Measurements from ENCODE around the gene VSIG10L2. TPM values are rescaled to one million over a fixed set of nuclear protein-coding genes. Genes with fewer than 3 reads are reported as not detected.

The VSIG10L2 gene
- total and polyA plus RNA-seq, 8 donors = 0.03 to 0.21 (median 0.20) TPM; not detected in 5

DNA sequence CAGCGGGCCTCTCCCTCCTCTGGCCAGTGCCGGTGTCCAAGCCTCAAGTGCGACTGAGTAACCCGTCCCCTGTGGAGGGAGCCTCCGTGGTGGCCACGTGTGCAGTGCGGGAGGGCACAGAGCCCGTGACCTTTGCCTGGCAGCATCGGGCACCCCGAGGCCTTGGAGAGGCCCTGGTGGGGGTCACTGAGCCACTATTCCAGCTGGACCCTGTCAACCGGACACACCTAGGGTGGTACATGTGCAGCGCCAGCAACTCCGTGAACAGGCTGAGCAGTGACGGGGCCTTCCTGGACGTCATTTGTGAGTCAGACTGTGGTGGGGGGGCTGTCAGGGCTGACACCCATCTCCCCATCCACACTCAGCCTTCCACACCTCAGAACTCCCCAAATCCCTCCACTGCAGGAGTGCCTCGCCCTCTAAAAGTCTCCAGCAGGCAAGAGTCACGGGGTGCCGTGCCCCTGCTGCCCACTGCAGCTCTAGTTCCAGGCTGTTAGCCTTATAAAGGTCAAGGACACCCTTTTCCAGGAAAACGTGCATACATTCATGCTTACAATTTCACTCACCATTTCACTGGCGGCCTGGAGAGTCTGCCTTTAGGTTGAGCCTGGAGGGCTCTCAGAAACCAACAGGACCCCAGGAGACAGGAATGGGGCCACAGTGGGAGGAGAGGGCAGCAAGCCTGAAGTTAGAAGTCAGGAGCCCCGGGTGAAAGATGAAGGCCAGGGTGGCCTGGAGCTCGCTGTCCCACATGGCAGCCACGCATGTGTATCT lies 2.6 kb downstream of the VSIG10L2 start:
- no peaks in the 10 kb centered on the region for H3K9me3 ChIP-seq
- peaks cover 0 to 5% of the 10 kb centered on the region in 2 donors for H3K4me1 ChIP-seq
- ATAC-seq (no peak), DNase-seq (no peak)
- intact Hi-C loops (cut with DNase I) = no loop called here
- no peak overlapping the region for H3K27ac ChIP-seq
- H3K27me3 ChIP-seq = no peaks in the 10 kb centered on the region
- H3K36me3 ChIP-seq = no peaks in the 10 kb centered on the region
- no peak overlapping the region for H3K4me3 ChIP-seq
- TF ChIP-seq, protein P1, sequence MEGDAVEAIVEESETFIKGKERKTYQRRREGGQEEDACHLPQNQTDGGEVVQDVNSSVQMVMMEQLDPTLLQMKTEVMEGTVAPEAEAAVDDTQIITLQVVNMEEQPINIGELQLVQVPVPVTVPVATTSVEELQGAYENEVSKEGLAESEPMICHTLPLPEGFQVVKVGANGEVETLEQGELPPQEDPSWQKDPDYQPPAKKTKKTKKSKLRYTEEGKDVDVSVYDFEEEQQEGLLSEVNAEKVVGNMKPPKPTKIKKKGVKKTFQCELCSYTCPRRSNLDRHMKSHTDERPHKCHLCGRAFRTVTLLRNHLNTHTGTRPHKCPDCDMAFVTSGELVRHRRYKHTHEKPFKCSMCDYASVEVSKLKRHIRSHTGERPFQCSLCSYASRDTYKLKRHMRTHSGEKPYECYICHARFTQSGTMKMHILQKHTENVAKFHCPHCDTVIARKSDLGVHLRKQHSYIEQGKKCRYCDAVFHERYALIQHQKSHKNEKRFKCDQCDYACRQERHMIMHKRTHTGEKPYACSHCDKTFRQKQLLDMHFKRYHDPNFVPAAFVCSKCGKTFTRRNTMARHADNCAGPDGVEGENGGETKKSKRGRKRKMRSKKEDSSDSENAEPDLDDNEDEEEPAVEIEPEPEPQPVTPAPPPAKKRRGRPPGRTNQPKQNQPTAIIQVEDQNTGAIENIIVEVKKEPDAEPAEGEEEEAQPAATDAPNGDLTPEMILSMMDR (IDR thresholded peaks at IDR 0.05) = no peak

DNA sequence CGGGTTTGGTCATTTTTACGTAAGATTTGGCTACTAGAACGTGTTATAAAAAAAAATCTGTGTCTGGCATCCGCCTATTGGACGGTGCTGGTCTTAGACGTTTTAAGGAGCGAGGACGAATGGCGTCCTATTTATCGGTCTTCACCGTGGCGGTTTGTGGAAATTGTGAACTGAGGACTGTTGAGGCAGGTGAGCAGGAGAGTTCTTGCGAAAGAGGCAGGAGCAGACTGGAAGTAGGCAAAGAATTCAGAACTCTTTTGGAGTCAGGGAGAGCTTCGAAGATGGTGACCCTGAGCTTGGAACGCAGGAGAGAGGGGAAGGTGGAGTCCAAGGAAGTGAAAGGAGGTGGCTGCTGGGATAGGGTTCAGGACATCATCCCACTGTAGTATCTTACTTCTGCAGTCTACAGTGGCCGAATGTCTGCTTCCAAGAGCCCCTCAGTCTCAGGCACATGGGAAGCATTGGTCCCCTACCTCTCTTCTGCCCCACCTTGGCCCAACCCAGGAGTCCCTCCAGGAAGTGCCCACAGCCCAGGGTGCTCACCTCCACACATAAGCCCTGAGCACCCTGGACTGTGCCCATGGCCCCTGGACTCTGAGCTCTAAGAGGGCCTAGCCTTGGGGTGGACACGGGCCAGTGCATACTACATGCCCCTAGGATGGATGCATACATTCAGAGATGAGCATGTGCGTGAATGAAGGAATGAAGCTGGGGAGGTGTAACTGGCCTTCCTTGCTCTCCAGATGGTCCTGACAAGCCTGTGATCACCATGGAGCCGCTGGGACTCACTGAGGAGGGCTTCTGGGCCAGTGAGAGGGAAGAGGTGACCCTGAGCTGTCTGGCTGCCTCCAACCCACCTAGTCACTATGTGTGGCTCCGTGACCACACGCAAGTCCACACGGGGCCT lies 3.7 kb downstream of the VSIG10L2 start:
- TF ChIP-seq, protein P1 (IDR thresholded peaks at IDR 0.05) = no peak

DNA sequence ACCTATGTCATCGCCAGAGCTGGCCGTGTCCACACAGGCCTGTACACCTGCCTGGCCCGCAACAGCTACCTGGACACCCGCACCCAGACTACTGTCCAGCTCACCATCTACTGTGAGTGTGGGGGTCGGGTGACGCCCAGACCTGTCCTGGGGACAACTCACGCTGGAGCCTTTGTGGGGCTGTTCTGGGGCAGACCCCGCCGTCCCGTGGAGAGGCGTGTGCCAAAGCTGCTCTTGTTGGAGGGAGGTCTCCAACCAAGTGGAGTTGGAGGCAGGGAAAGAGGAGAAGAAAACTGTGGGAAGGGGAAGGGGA lies 4.3 kb downstream of the VSIG10L2 start:
- intact Hi-C loops (cut with DNase I) = no loop called here
- no peak overlapping the region for H3K27ac ChIP-seq
- H3K4me1 ChIP-seq = peaks cover 0 to 5% of the 10 kb centered on the region in 2 donors
- ATAC-seq (no peak), DNase-seq (peak in 1 of 4 donors; percentile 54)
- no peaks in the 10 kb centered on the region for H3K36me3 ChIP-seq
- H3K9me3 ChIP-seq = no peaks in the 10 kb centered on the region
- no peaks in the 10 kb centered on the region for H3K27me3 ChIP-seq
- TF ChIP-seq, protein P1 (IDR thresholded peaks at IDR 0.05) = no peak
- H3K4me3 ChIP-seq = no peak overlapping the region

More for the DNA sequence above, 3.7 kb downstream of the VSIG10L2 start:
- DNase-seq (peak in 1 of 4 donors; percentile 44), ATAC-seq (no peak)
- Histone ChIP-seq H3K27me3 (no peaks in the 10 kb centered on the region), H3K4me3 (no peak overlapping the region), H3K4me1 (peaks cover 0 to 5% of the 10 kb centered on the region in 2 donors), H3K27ac (no peak overlapping the region), H3K36me3 (no peaks in the 10 kb centered on the region), H3K9me3 (no peaks in the 10 kb centered on the region)
- intact Hi-C loops (cut with DNase I) = no loop called here

DNA sequence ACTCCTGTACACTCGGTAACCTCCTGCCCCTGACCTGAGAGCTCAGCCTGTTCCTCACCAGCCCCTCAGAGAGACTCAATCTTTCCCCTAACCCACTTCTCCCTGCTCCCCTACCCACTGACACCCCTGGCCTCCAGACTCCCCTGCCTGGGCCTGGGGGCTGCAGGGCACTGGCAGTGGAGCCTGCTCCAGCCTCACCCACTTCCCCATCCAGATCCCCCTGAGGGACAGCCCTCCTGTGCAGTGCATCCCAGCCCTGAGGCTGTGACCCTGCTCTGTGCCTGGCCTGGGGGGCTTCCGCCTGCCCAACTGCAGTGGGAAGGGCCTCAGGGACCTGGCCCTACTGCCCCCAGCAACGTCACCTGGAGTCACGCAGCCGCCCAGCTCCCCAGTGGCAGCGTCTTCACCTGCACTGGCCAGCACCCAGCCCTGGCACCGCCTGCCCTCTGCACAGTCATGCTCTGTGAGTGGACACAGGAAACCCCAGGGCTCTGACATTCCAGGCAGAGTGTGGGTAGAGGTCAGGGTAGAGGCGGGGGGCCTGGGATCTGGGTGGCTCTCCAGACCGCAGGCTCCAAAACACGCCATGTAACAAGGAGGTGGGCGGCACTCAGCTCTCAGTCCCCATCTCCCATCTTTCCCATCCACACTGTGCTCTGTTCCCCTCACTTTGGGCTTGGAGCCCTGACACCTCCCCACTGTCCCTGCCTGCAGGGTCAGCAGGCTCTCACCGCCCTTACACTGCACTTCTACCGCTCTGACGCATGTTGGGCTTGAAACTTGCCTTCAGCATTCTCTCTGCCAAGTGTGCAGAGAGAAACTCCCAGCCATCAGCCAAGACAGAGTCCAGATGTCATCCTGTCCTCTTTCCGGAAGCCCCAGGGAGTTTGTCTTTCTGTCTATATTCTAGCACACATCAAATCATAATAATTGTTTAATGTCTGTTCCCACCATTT lies 5.1 kb downstream of the VSIG10L2 start:
- TF ChIP-seq, protein P1 (IDR thresholded peaks at IDR 0.05) = no peak
- H3K4me1 ChIP-seq = peaks cover 0 to 5% of the 10 kb centered on the region in 2 donors
- no peak overlapping the region for H3K4me3 ChIP-seq
- H3K9me3 ChIP-seq = no peaks in the 10 kb centered on the region
- no peaks in the 10 kb centered on the region for H3K27me3 ChIP-seq
- intact Hi-C loops (cut with DNase I) = no loop called here
- H3K27ac ChIP-seq = no peak overlapping the region
- H3K36me3 ChIP-seq = no peaks in the 10 kb centered on the region
- ATAC-seq (peak; percentile 51), DNase-seq (peak in 3 of 4 donors; percentile 68 to 90 (median 74))

Data from left lung (tissue), 10 donors.